Mucosa of descending colon (tissue), 3 donors: ENCODE data around the gene LIN7B. TPM values are rescaled to one million over a fixed set of nuclear protein-coding genes. Genes with fewer than 3 reads are reported as not detected.
"Not testable (repeated sequence)": the region's sequence is repeated elsewhere in the genome, so short reads cannot be mapped to it uniquely, and the experiment has no call there.

Experiments
- ATAC-seq: fragments of 200-7000 bp; cut with Tn5 transposase; one replicate; pipeline ENCODE4 v1.9.1; 2020; ENCODE audit warnings: mild to moderate bottlenecking, moderate library complexity
- DNase-seq, 3 donors: peaks; one replicate each; pipeline ENCODE4 v3.0.0-alpha.2; 2020
- H3K36me3 ChIP-seq: fragments of 200-600 bp; one replicate; pipeline ENCODE4 v1.8.0; 2021; ENCODE audit warnings: low read depth, mild to moderate bottlenecking
- H3K4me1 ChIP-seq: fragments of 200-600 bp; one replicate; pipeline ENCODE4 v1.8.0; 2021; ENCODE audit warnings: low read depth, mild to moderate bottlenecking
- H3K4me3 ChIP-seq: fragments of 200-600 bp; one replicate; pipeline ENCODE4 v1.8.0; 2021; ENCODE audit warnings: mild to moderate bottlenecking
- H3K9me3 ChIP-seq: fragments of 200-600 bp; one replicate; pipeline ENCODE4 v1.8.0; 2021; ENCODE audit warnings: mild to moderate bottlenecking
- CTCF ChIP-seq: fragments of 200-600 bp; IDR thresholded peaks from one replicate; pipeline ENCODE4 v1.8.0; 2022; ENCODE audit warnings: antibody characterized with exemption, mild to moderate bottlenecking
- intact Hi-C, 2 donors: fragments of 100-400 bp; cut with DNase I in 1 of 2; cut with micrococcal nuclease in 1 of 2; formaldehyde crosslinking; loops; one replicate each; pipeline versions ENCODE4 v1.11.0 to v1.11.1; 2022; cut with DNase I, micrococcal nuclease
- total RNA-seq, 3 donors: library from RNA; stranded (reverse); fragmentation: NEBNext Ultra II Directional in 2 of 3; extraction: Animal tissue kit (Norgen Biotek cat#: 25700) in 2 of 3; gene quantifications; one replicate each; pipeline versions ENCODE4 v1.2.1 to v1.2.4, GENCODE V29; 2021 to 2023
- donor health status: DM: no; HTN: no; CAD: no; lungs with moderate emphysema.
- donor health status: DM: no; HTN: no; CAD: no.
- donor health status: DM: no; HTN: yes; CAD: no.

Gene LIN7B
- total RNA-seq, 3 donors from 2014 or later, result 7.2 to 20.4 (median 11.7) TPM

GRCh38 chr19:49126575-49126974 is 12.4 kb downstream of the LIN7B start:
- DNase-seq, result no peak
- H3K9me3 ChIP-seq, result no peaks in the 10 kb centered on the region
- no peaks in the 10 kb centered on the region for H3K36me3 ChIP-seq
- intact Hi-C loops, result no loop called here
- ATAC-seq, result no peak
- no peak for TF ChIP-seq CTCF
- H3K4me3 ChIP-seq, result no peak overlapping the region
- peaks cover 29% of the 10 kb centered on the region for H3K4me1 ChIP-seq

GRCh38 chr19:49127225-49127624 is 13.1 kb downstream of the LIN7B start:
- DNase-seq, H3K9me3 ChIP-seq, intact Hi-C loops, H3K4me3 ChIP-seq, H3K36me3 ChIP-seq, ATAC-seq: not testable (repeated sequence)
- H3K4me1 ChIP-seq, result peaks cover 29% of the 10 kb centered on the region

GRCh38 chr19:49127674-49128544 is 13.7 kb downstream of the LIN7B start:
- TF ChIP-seq CTCF, result no peak
- Histone ChIP-seq H3K36me3 (no peaks in the 10 kb centered on the region), H3K4me1 (peaks cover 29% of the 10 kb centered on the region), H3K9me3 (no peaks in the 10 kb centered on the region), H3K4me3 (no peak overlapping the region)
- ATAC-seq (peak; percentile 94), DNase-seq (peak; percentile 95 to 98 (median 97))
- intact Hi-C loops, result no loop called here

GRCh38 chr19:49128545-49129237 is 14.5 kb downstream of the LIN7B start:
- Histone ChIP-seq H3K4me3 (no peak overlapping the region), H3K36me3 (no peaks in the 10 kb centered on the region), H3K9me3 (no peaks in the 10 kb centered on the region), H3K4me1 (peaks cover 30% of the 10 kb centered on the region)
- no peak for ATAC-seq
- intact Hi-C loops, result no loop called here
- no peak for DNase-seq
- TF ChIP-seq CTCF, result no peak

GRCh38 chr19:49129238-49129583 is 15.0 kb downstream of the LIN7B start:
- peak in 2 of 3 donors; percentile 58 to 66 for DNase-seq
- ATAC-seq, result no peak
- TF ChIP-seq CTCF, result no peak
- H3K4me3 ChIP-seq, result no peak overlapping the region
- no peaks in the 10 kb centered on the region for H3K36me3 ChIP-seq
- intact Hi-C loops, result no loop called here
- peaks cover 35% of the 10 kb centered on the region for H3K4me1 ChIP-seq
- H3K9me3 ChIP-seq, result no peaks in the 10 kb centered on the region

GRCh38 chr19:49130325-49130724 is 16.2 kb downstream of the LIN7B start:
- Histone ChIP-seq H3K4me1 (peaks cover 25% of the 10 kb centered on the region), H3K9me3 (no peaks in the 10 kb centered on the region), H3K36me3 (no peaks in the 10 kb centered on the region), H3K4me3 (no peak overlapping the region)
- ATAC-seq, result no peak
- no peak for TF ChIP-seq CTCF
- intact Hi-C loops, result no loop called here
- DNase-seq, result no peak
